Sigmoid colon (tissue), 7 donors: Measurements from ENCODE around the gene AIPL1. TPM values are rescaled to one million over a fixed set of nuclear protein-coding genes. Genes with fewer than 3 reads are reported as not detected.
A peak's percentile ranks its signal among the peaks of the same experiment; 100 is the strongest.

Source experiments
- DNase-seq: peaks from one replicate; pipeline ENCODE4 v3.0.0-alpha.2; 2019
- H3K27ac ChIP-seq, 4 donors: fragments of 200-600 bp; sonication (generic); one replicate each; pipeline ENCODE4 v1.5.1; 2016 to 2019; ENCODE audit warnings: mild to moderate bottlenecking in 1 of 4
- H3K27me3 ChIP-seq, 3 donors: fragments of 200-600 bp; sonication (generic); one replicate each; pipeline ENCODE4 v1.5.1; 2019; ENCODE audit warnings: mild to moderate bottlenecking in 1 of 3
- H3K36me3 ChIP-seq, 4 donors: fragments of 200-600 bp; sonication (generic); one replicate each; pipeline ENCODE4 v1.5.1; 2016 to 2019
- H3K4me1 ChIP-seq, 4 donors: fragments of 200-600 bp; sonication (generic); one replicate each; pipeline ENCODE4 v1.5.1; 2017 to 2019
- H3K4me3 ChIP-seq, 4 donors: fragments of 200-600 bp; sonication (generic); one replicate each; pipeline ENCODE4 v1.5.1; 2017 to 2019; ENCODE audit warnings: mild to moderate bottlenecking in 2 of 4, moderate library complexity in 1 of 4
- H3K9me3 ChIP-seq, 4 donors: fragments of 200-600 bp in 3 of 4; sonication (generic) in 3 of 4; one replicate each; pipeline versions ENCODE4 v1.5.1 to v1.6.1; 2013 to 2019
- CTCF ChIP-seq, 4 experiments: fragments of 450-650 bp in 3 of 4; fragments of 200-600 bp in 1 of 4; IDR thresholded peaks; one replicate each; pipeline ENCODE4 v1.5.1; 2016 to 2019; ENCODE audit warnings: antibody characterized with exemption in 4 of 4, mild to moderate bottlenecking in 3 of 4, moderate library complexity in 2 of 4
- EP300 ChIP-seq, 4 donors: sonication (generic); formaldehyde crosslinking; IDR thresholded peaks; one replicate each; pipeline ENCODE4 v1.6.1; 2017; ENCODE audit warnings: antibody characterized with exemption in 4 of 4
- POLR2A ChIP-seq, 2 donors: fragments of 450-650 bp; IDR thresholded peaks; one replicate each; pipeline ENCODE4 v1.6.1; 2016; ENCODE audit warnings: antibody characterized with exemption in 2 of 2, mild to moderate bottlenecking in 2 of 2, moderate library complexity in 2 of 2
- POLR2AphosphoS5 ChIP-seq, 4 donors: sonication (generic); formaldehyde crosslinking; IDR thresholded peaks; one replicate each; pipeline ENCODE4 v1.6.1; 2017; ENCODE audit warnings: antibody characterized with exemption in 4 of 4
- WGBS, 2 donors: extraction: QIAGEN DNeasy Blood & Tissue Kit; methylation state at CpG; one replicate each; pipeline ENCODE4 v1.1.7; 2013; 5-methylcytosine and 5-hydroxymethylcytosine counted together
- intact Hi-C: fragments of 100-400 bp; cut with DNase I; formaldehyde crosslinking; loops from one replicate; pipeline ENCODE4 v1.15.1; 2023
- polyA plus RNA-seq, 3 donors: library from polyadenylated mRNA; stranded (reverse); fragments of 200-250 nt; gene quantifications; one replicate each; pipeline ENCODE4 v1.2.3, GENCODE V29; 2013
- total RNA-seq, 4 donors: library from RNA; depleted of rRNA; stranded (reverse); fragments of >200 nt; gene quantifications; one replicate each; pipeline ENCODE4 v1.1.0, GENCODE V29; 2016
- donor health status: healthy with polysubstance abuse.
- donor health status: Bipolar disorder and iron deficiency.
- donor health status: healthy.

AIPL1 gene
- total and polyA plus RNA-seq, 7 donors: not detected

DNA sequence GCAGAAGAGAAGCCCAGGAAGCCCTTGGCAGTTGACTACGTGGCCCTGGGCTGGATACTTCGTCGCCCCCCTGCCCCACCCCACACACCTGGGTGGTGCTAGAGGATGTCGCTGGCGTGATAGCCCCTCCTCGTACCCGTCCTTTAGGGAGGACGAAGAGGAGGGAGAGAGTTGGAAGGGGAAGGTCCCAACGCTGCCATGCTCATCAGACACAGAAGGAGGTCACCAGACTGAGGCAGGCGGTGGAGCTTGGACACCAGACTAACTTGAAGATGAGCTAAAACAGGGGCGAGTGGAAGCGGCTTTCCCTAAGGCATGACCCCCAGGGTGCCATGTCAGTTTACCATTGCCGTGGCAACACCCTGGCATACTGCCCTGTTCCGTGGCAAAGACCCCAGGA is 11.0 kb downstream of the AIPL1 start:
- peaks cover 0 to 24% (median 4%) of the 10 kb centered on the region in 3 donors for H3K27me3 ChIP-seq
- 66 to 84% methylated on average over 14 of the region's 14 CpGs for WGBS, 2 donors
- intact Hi-C loops: no loop called here

GRCh38 chr17:6422654-6423241 is 12.2 kb downstream of the AIPL1 start:
- Histone ChIP-seq H3K27ac (no peak overlapping the region), H3K36me3 (no peaks in the 10 kb centered on the region), H3K4me1 (peaks cover 0 to 4% (median 0%) of the 10 kb centered on the region in 4 donors), H3K27me3 (peaks cover 0 to 27% (median 4%) of the 10 kb centered on the region in 3 donors), H3K9me3 (no peaks in the 10 kb centered on the region), H3K4me3 (no peak overlapping the region)
- DNase-seq: no peak
- intact Hi-C loops: loop anchor here (1.0 kb wide), 1 partner anchor 835 kb away; no protein-coding TSS in a partner anchor
- WGBS, 2 donors: 54 to 74% methylated on average over 13 of the region's 13 CpGs
- TF ChIP-seq EP300 (IDR thresholded peaks at IDR 0.05): no peak
- no peak for TF ChIP-seq POLR2AphosphoS5 (IDR thresholded peaks at IDR 0.05)
- no peak for TF ChIP-seq POLR2A (IDR thresholded peaks at IDR 0.05)
- no peak for TF ChIP-seq CTCF (IDR thresholded peaks at IDR 0.05)

More for the DNA sequence above, 11.0 kb downstream of the AIPL1 start:
- Histone ChIP-seq H3K27ac (no peak overlapping the region), H3K36me3 (no peaks in the 10 kb centered on the region), H3K4me1 (peaks cover 0 to 4% (median 0%) of the 10 kb centered on the region in 4 donors), H3K9me3 (no peaks in the 10 kb centered on the region), H3K4me3 (no peak overlapping the region)
- no peak for TF ChIP-seq CTCF (IDR thresholded peaks at IDR 0.05)
- TF ChIP-seq POLR2A (IDR thresholded peaks at IDR 0.05): no peak
- TF ChIP-seq POLR2AphosphoS5 (IDR thresholded peaks at IDR 0.05): no peak
- no peak for TF ChIP-seq EP300 (IDR thresholded peaks at IDR 0.05)
- no peak for DNase-seq

DNA sequence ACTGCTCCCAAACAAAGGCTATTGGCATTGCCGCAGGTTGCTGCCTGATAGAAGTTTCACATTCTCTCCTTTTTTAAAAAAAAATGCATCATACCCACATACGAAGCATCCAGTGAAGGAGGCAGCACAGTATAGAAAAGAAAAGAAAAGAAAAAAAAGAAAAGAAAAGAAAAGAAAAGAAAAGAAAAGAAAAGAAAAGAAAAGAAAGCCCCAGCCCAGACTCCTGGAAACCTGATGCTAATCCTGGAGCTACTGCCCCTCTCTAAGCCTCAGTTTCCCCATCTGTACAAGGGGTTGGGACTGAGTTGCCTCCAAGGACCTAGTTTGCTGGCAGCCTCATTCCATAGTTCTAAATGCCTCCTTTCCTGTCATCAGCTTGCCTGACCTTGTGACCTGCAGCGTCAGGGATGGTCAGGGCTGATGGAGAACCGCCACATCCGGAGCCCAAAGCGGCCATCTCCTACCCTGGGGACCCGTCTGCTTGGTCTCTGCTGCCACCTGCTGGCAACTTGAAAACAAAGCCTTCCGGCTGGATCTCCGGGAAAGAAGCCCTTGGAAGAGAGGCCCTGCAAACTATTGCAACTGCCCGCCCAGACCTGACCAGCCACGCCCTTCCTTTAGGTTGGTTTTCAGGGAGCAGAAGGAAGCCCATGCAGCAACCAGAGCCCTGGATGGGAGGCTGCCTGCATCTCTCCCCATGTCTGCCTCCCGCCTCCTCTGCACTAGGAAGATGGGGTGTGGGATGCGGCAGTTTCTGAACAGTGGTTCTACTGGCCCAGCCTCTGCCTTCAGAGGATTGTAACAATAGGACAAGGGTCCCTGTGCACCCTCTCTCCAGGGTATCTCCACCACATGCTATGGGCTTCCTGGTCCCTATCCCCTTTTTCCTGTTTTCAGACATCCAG is 13.0 kb downstream of the AIPL1 start:
- peak; percentile 83 for DNase-seq
- WGBS, 2 donors: 22 to 27% methylated on average over 13 of the region's 13 CpGs
- no peak overlapping the region for H3K27ac ChIP-seq
- H3K4me3 ChIP-seq: no peak overlapping the region
- peaks cover 0 to 32% (median 4%) of the 10 kb centered on the region in 3 donors for H3K27me3 ChIP-seq
- H3K36me3 ChIP-seq: no peaks in the 10 kb centered on the region
- intact Hi-C loops: loop anchor here (1.0 kb wide), 1 partner anchor 835 kb away; no protein-coding TSS in a partner anchor
- H3K4me1 ChIP-seq: peaks cover 0 to 4% (median 0%) of the 10 kb centered on the region in 4 donors
- no peak for TF ChIP-seq POLR2AphosphoS5 (IDR thresholded peaks at IDR 0.05)
- TF ChIP-seq CTCF (IDR thresholded peaks at IDR 0.05): peak; percentile 59 to 83 (median 71)
- TF ChIP-seq EP300 (IDR thresholded peaks at IDR 0.05): no peak
- no peak for TF ChIP-seq POLR2A (IDR thresholded peaks at IDR 0.05)
- no peaks in the 10 kb centered on the region for H3K9me3 ChIP-seq

GRCh38 chr17:6420173-6420641 is 14.7 kb downstream of the AIPL1 start:
- no peak overlapping the region for H3K27ac ChIP-seq
- intact Hi-C loops: no loop called here
- peaks cover 0 to 4% (median 0%) of the 10 kb centered on the region in 4 donors for H3K4me1 ChIP-seq
- H3K36me3 ChIP-seq: no peaks in the 10 kb centered on the region
- WGBS, 2 donors: 10 to 25% methylated on average over 13 of the region's 13 CpGs
- no peaks in the 10 kb centered on the region for H3K9me3 ChIP-seq
- H3K4me3 ChIP-seq: no peak overlapping the region
- DNase-seq: no peak
- TF ChIP-seq CTCF (IDR thresholded peaks at IDR 0.05) (no peak), EP300 (IDR thresholded peaks at IDR 0.05) (no peak), POLR2AphosphoS5 (IDR thresholded peaks at IDR 0.05) (no peak), POLR2A (IDR thresholded peaks at IDR 0.05) (no peak)
- H3K27me3 ChIP-seq: peaks cover 0 to 32% (median 4%) of the 10 kb centered on the region in 3 donors
